ENCODE results near the gene RNU6-1. TPM values are rescaled to one million over a fixed set of nuclear protein-coding genes. Genes with fewer than 3 reads are reported as not detected.

The RNU6-1 gene
- total RNA-seq, 1 experiment from 2014 or later: not detected

DNA sequence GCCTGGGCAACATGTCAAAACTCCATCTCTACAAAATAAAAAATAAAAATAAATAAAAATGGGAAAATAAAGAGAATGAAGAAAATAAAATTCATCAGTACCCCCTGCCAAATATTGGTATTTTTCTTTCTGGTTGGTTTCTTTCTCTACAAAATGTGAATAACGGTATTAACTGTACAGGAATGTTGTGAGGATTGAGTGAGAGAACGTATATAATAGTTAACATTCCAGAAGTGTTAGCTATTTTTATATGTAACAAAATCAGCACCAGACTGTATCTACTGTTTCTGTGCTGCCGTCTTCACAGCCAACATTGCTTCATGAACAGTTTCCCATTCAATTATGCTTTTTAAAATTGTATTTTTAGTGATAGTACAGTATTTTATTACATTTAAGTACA, 25.5 kb upstream of the RNU6-1 start:
- Histone ChIP-seq H3K4me3 (ENCODE audit: low read depth, low read length) (no peak overlapping the region), H3K9me3 (peaks cover 7% of the 10 kb centered on the region; the same call in 1 of the 2 replicates), H3K4me1 (peaks cover 9% of the 10 kb centered on the region; the same call in 1 of the 2 replicates), H3K27me3 (replicated peaks; ENCODE audit: control insufficient read depth, insufficient read depth, low read length) (no peaks in the 10 kb centered on the region), H3K36me3 (ENCODE audit: control insufficient read depth, insufficient read depth, low read length) (no peaks in the 10 kb centered on the region)
- Mint-ChIP-seq H3K27ac (ENCODE audit: unreplicated experiment) (no peak overlapping the region), H3K36me3 (ENCODE audit: insufficient read depth, unreplicated experiment) (no peaks in the 10 kb centered on the region), H3K27me3 (ENCODE audit: insufficient read depth, unreplicated experiment) (no peaks in the 10 kb centered on the region), H3K4me3 (ENCODE audit: unreplicated experiment) (no peak overlapping the region), H3K9me3 (ENCODE audit: unreplicated experiment) (peaks cover 15% of the 10 kb centered on the region), H3K4me1 (ENCODE audit: low read depth, unreplicated experiment) (peaks cover 15% of the 10 kb centered on the region)
- ChIA-PET POLR2A (no interaction called here), CTCF (no interaction called here)
- intact Hi-C loops (cut with micrococcal nuclease; ENCODE audit: unreplicated experiment): no loop called here
- BruUV-seq (replicated peaks): no TSS peak
- no peak for TF ChIP-seq CTCF (IDR thresholded peaks at IDR 0.05; ENCODE audit: insufficient read depth in 1 of 2, low read depth in 1 of 2, low read length in 1 of 2, severe bottlenecking in 1 of 2, unreplicated experiment in 1 of 2)
- no peak for DNase-seq

- Histone ChIP-seq H3K4me1 (peaks cover 9% of the 10 kb centered on the region; the same call in 1 of the 2 replicates), H3K36me3 (ENCODE audit: control insufficient read depth, insufficient read depth, low read length) (no peaks in the 10 kb centered on the region), H3K4me3 (ENCODE audit: low read depth, low read length) (peak overlapping the region; percentile 45), H3K9me3 (no peaks in the 10 kb centered on the region), H3K27me3 (replicated peaks; ENCODE audit: control insufficient read depth, insufficient read depth, low read length) (no peaks in the 10 kb centered on the region)
- no peaks in the 10 kb centered on the region for H3K9me3 Mint-ChIP-seq (ENCODE audit: unreplicated experiment)
- H3K4me1 Mint-ChIP-seq (ENCODE audit: low read depth, unreplicated experiment): peaks cover 15% of the 10 kb centered on the region
- ChIA-PET POLR2A (interaction anchor here (0.6 kb wide), 1 partner anchor 21 kb away, joined by 3 read pairs; no protein-coding TSS in a partner anchor), CTCF (interaction anchor here (0.6 to 1.7 kb wide), 10 partner anchors 10 to 331 kb away, joined by 3 to 6 read pairs (median 4); partner anchors contain the start of gene PIAS1)
- H3K27ac Mint-ChIP-seq (ENCODE audit: unreplicated experiment): peak overlapping the region; percentile 80
- no TSS peak for BruUV-seq (replicated peaks)
- TF ChIP-seq CTCF (IDR thresholded peaks at IDR 0.05; ENCODE audit: insufficient read depth in 1 of 2, low read depth in 1 of 2, low read length in 1 of 2, severe bottlenecking in 1 of 2, unreplicated experiment in 1 of 2): peak; percentile 89 to 91
- peak overlapping the region; percentile 70 for H3K4me3 Mint-ChIP-seq (ENCODE audit: unreplicated experiment)
- H3K36me3 Mint-ChIP-seq (ENCODE audit: insufficient read depth, unreplicated experiment): no peaks in the 10 kb centered on the region
- intact Hi-C loops (cut with micrococcal nuclease; ENCODE audit: unreplicated experiment): loop anchor here (1.0 to 5.0 kb wide), 6 partner anchors 23 to 292 kb away; partner anchors contain the start of genes PIAS1 and RNU6-1
- DNase-seq: peak; percentile 82 to 86
- no peaks in the 10 kb centered on the region for H3K27me3 Mint-ChIP-seq (ENCODE audit: insufficient read depth, unreplicated experiment)
Observed at GRCh38 chr15:67863442-67863987, 23.7 kb upstream of the RNU6-1 start.

DNA sequence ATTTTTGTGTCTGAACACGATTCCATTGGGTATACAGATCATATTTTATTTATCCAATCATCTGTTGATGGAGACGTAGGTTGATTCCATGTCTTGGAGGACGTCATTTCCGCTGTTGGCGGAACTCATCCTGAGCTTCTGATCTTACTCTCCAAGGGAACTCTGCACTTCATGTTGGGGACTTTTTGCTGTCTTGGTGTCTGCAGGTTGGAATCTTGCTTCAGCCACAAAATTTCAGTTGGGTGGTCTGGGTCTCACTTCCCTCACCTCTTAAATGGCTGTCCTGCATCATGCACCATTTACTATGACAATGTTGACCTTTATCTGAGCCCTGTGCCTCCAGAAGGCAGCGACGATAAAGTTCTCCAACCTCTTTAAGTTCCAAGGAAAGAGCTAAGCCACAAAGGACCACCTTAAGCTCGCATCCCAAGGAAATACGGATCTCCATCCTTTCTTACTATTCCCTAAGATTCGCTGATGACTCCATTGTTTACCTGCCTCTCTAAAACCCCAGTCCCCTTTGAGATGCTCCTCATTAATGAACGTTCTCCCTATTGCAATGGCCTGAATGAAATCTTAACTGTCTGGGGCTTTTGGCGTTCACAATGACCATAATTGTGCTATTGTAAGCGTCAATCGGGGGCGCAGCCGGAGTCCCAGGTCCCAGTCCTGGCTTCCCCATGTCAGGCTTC, 23.1 kb upstream of the RNU6-1 start:
- POLR2A ChIA-PET: no interaction called here

More for the DNA sequence above, 23.1 kb upstream of the RNU6-1 start:
- no TSS peak for BruUV-seq (replicated peaks)
- Mint-ChIP-seq H3K4me1 (ENCODE audit: low read depth, unreplicated experiment) (peaks cover 15% of the 10 kb centered on the region), H3K4me3 (ENCODE audit: unreplicated experiment) (peak overlapping the region; percentile 70), H3K27me3 (ENCODE audit: insufficient read depth, unreplicated experiment) (no peaks in the 10 kb centered on the region), H3K9me3 (ENCODE audit: unreplicated experiment) (no peaks in the 10 kb centered on the region), H3K36me3 (ENCODE audit: insufficient read depth, unreplicated experiment) (no peaks in the 10 kb centered on the region), H3K27ac (ENCODE audit: unreplicated experiment) (peak overlapping the region; percentile 80)
- H3K36me3 ChIP-seq (ENCODE audit: control insufficient read depth, insufficient read depth, low read length): no peaks in the 10 kb centered on the region
- intact Hi-C loops (cut with micrococcal nuclease; ENCODE audit: unreplicated experiment): loop anchor here (1.0 to 5.0 kb wide), 6 partner anchors 22 to 292 kb away; partner anchors contain the start of genes PIAS1 and RNU6-1
- H3K4me3 ChIP-seq (ENCODE audit: low read depth, low read length): no peak overlapping the region
- H3K4me1 ChIP-seq: peaks cover 9% of the 10 kb centered on the region; the same call in 1 of the 2 replicates
- no peak for TF ChIP-seq CTCF (IDR thresholded peaks at IDR 0.05; ENCODE audit: insufficient read depth in 1 of 2, low read depth in 1 of 2, low read length in 1 of 2, severe bottlenecking in 1 of 2, unreplicated experiment in 1 of 2)
- no peaks in the 10 kb centered on the region for H3K27me3 ChIP-seq (replicated peaks; ENCODE audit: control insufficient read depth, insufficient read depth, low read length)
- no peaks in the 10 kb centered on the region for H3K9me3 ChIP-seq
- CTCF ChIA-PET: interaction anchor here (0.6 to 1.7 kb wide), 7 partner anchors 10 to 292 kb away, joined by 3 to 6 read pairs (median 3); partner anchors contain the start of gene PIAS1
- DNase-seq: no peak
